Fibroblast of skin of scalp (primary cell): Measurements from ENCODE around the gene DHX29.

Source experiments
- DNase-seq: peaks from one replicate; pipeline ENCODE4 v3.0.0-alpha.2; 2013

DHX29 gene

DNA sequence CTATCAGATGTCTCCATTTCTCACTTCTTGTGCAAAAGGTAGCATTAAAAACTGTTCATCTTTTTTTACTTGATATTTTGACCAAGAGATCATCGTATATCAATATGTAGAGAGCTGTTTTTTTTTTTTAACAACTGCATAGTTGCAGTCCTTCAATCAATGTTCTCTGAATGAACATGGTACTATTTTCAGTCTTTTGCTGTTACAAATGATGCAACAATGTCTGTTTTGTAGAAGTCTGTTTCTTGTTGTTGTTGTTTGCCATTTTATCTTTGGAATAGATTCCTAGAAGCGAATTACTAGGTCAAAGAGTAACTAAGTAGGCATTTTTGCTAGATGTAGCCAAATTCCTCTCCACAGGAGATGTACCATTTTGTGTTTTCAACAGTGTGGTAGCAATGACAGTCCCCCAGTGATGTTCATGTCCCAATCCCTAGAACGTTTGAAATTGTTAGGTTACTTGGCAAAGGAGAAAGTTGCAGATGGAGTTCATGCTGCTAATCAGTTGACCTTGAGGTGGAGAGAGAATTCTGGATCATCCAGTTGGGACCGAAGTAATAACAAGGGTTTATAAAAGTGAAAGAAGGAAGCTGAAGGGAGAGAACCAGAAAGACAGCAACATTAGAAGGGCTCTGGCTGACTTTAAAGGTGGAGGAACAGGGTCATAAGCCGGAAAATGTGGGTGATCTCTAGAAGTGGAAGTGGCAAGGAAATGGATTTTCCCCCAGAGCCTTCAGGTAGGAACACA lies 6.5 kb upstream of the DHX29 start:
- no peak for DNase-seq

DNA sequence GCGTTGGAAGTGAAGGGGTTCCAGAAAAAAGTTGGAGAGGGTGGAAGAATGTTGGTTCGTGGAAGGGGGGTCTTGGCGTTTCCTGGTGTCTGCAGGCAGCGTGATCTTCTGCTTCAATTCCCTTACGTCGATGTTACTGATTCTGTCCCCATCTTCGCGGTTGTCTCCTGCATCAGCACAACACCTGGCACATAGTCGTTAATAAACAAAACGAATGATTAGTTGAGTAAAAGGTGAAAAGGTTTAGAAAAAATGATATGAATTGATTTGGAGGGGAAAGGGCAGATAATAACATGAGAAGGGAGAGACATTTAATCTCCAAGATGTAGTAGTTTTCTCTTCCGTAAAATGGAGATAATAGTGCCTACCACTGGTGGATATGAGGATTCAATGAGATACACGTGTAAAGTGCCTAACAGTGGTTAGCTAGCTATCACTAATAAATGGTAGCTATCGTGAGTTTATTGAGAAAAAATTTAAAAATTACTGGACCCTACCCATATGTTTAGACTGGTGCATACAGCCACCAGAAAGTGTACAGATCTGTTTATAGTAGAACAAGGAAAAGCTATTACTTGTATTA lies 851 bp upstream of the DHX29 start:
- DNase-seq: no peak

DNA sequence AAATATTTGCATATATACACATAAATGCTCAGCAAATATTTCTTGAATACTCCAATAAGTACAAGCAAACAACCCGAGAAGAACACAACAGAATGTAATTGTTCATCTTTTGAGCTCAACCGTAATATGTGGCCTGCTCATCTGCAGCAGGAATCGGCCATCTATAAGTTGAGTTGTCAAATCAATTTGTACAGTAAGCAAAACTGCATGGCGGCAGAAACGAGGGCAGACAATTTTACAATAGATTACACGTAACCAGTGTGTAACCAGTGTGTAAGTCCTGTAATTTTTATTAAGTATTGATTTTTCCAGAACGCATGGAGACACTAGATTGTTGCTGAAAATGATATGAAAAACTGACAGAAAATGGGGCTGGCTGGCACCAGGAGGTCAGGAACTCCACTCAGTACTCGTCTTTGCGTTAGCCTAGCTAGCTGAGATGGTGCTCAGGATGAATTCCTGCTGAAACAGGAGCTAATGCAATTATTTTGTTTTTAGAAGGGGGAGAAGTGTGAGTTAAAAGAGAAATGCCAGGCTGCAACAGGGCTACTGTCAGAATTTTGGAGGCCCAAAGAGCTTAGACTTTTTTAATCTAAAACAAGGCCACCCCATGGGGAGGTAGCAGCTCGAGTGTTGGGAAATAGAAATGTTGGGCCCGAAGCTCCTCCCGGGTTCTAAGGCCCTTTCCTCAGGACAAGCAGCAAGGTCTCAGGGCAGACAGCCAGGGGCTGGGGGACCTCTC lies 682 bp downstream of the DHX29 start:
- DNase-seq: no peak

DNA sequence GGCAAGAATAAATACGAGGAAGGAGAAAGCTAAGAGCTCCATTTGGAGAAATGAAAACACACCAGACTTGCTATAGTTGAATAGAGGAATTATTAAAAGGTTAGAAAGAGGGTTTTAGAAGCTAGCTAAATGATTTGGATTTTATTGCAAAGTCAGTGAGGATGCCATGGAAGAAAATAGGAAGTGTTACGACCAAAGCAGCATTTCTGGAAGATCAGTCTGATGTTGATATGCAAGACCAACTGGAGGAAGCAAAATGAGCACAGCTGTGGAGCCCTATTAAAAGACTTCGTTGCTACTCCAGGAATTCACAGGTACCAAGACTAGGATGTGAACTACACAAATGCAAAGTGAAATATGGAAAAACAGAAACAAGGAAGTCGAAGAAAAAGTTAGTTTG lies 2.1 kb downstream of the DHX29 start:
- DNase-seq: no peak

DNA sequence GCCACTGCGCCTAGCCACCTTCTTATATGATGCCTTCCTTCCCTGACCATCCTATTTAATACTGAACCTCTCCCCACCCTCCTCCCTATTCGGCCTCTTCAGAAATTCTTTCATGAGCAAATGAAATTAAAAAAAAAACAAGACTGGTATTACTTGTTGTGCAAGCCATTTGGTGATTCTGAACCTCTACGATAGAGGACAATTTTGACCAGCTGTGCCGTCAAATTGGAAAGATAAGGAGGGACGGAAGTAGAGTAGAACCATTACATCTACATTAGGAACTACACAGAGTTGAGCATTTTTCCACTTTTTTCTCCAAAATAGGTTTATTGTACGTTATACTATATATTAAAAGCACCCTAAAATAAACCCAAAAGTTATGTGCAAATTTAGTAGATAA lies 2.9 kb downstream of the DHX29 start:
- DNase-seq: no peak

DNA sequence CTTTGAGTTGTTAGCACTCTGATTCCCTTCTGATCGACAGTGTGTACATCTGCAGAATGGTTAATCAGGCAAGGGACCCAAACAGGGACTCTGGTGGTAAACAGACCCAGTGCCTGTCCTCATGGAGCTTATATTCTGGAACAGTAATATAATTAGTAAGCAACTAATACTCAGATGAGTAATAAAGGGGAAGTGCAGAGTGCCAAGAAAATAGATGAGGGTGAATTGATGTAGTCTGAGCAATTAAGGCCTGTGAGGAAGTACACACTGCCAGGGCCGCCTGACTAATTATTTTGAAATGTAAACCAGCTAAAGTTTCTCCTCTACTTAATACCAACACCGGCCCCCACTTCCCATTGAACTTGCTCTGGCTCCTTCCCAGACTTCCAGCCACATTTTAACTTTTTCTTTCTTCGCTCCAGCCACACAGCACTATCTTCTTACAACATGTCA lies 4.2 kb downstream of the DHX29 start:
- DNase-seq: peak; percentile 85

DNA sequence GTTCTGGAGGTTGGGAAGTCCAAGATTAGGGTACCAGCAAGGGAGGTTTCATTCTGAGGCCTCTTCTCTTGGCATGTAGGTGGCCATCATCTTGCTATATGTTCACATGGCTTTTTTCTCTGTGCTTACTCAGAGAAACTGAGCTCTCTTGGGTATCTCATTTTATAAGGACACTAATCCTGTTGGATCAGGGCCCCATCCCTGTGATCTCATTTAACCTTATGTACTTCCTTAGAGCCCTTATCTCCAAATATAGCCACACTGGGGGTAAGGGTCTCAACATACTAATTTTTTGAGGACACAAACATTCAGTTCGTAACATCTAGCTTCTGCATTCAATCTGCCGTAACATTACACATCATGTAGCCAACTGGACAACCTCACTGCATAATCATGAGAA lies 6.6 kb downstream of the DHX29 start:
- DNase-seq: no peak

DNA sequence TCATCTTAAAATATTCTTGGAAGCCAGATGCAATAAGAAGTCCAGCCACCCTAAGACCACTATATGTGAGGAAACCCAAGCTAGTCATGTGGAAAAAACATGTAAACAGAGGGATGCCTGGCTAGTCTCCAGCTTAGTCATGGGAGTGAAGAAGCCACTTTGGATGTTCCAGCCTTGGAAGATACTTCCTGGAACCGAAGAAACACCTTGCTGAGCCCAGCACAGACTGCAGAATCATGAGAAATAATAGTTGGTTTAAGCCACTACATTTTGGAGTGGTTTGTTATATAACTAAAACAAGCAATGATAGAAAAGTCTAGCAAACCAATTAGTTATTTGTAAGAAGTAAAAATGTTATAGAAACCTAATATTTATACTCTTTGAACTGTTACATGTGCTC lies 12.6 kb downstream of the DHX29 start:
- no peak for DNase-seq

DNA sequence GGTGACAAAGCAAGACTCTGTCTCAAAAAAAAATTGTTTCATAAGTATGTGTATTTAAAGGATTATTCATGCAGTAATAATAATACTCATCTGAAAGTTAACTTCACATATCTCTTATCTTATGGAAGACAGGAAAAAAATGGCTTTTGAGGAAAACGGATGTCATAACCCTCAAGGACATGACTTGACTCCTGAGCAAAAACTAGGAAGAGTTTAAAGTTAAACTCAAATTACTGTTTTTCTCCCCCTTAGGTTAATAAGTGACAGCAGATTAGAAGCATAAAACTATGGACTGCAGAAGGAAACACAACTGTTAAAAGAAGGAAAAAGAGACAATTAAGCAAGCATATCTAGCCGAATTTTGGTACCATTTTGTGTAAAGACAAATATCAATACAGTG lies 16.5 kb downstream of the DHX29 start:
- DNase-seq: no peak

DNA sequence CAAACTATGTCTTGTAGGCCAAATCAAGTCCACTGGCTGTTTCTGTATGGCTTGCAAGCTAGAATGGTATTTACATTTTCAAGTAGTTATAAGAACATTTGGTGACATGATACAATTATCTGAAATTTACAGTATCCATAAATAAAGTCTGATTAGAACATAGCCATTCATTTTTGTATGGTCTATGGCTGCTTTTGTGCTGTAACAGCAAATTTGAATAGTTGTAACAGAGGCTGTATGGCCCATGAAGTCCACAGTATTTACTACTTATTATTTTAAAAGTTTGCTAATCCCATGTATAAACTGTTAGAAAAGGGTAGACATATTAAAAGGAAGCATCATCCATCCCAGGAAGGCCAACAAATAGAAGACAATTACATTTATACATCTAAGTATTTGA lies 17.7 kb downstream of the DHX29 start:
- no peak for DNase-seq

DNA sequence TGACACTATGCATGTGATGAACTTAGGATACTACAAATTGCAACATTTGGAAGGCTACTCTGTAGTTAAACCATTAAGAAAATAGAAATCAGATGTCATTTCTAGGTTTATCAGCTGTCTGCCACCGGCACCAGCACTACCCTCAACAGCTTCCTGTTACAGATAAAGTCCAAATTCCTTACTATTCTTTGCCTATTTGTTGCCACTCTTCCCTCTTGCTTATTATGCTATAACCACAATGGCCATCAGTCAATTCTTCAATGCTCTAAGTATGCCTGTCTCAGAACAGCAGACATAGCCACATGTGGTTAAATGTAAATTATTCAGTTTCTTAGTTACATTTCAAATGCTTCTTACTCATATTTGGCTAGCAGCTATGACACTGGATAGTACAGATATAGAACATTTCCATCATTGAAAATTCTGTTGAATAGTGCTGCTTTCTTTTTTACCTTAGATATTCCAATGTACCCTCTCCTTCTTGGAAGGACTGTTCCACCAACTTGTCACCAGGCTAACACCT lies 21.0 kb downstream of the DHX29 start:
- DNase-seq: no peak

DNA sequence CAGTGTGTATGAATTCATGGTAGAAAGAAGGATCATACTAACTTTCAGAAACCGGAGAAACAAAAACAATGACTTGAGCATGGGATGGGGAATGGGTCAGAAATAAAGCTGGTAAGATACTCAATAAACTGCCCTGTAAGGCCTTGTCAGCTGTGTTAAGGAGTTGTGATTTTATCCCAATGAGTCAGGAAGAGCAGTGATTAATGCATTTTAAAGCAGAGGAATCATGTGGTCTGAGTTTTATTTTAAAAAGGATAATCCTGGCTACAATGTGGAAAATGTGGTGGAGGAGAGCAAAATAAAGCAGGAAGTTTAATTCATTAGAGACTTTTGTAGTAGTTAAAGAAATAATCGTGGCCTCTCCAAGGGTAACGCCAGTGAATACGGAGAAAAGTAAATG lies 28.7 kb downstream of the DHX29 start:
- DNase-seq: peak; percentile 58

DNA sequence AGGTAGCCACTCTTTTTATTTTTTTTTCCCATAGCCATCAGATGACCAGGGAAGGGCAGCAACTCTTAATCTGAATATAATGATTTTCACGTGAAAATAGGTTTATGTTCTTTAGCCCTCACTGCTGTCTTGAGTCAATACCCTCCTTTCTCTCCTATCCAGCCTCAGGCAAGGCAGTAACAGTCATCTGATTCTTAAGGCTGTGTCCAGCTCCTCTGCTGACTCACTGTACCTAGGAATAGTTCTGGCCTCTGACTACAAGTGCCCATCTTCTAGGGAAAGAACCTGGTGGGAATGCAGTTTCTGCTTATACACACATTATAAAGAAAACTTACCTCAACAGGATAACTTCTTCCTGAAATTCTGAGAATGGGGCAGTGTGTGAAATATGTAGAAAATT lies 30.7 kb downstream of the DHX29 start:
- DNase-seq: no peak

DNA sequence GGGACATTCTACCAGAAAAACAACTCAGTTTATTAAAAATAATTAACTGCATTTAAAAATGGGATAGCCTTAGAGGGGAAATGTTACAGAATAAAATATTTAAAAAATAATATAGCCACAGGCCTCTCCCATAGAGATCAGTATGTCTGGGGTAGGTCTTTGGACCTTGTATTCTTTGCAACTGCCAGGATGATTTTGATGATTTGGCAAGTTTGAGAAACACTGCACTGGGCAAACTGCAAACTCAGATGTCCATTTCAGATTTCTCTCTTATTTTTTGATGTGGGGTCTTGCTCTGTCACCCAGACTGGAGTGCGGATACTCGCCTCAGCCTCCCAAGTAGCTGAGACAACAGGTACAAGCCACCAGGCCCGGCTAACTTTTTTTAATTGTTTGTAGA lies 49.2 kb downstream of the DHX29 start:
- DNase-seq: no peak

DNA sequence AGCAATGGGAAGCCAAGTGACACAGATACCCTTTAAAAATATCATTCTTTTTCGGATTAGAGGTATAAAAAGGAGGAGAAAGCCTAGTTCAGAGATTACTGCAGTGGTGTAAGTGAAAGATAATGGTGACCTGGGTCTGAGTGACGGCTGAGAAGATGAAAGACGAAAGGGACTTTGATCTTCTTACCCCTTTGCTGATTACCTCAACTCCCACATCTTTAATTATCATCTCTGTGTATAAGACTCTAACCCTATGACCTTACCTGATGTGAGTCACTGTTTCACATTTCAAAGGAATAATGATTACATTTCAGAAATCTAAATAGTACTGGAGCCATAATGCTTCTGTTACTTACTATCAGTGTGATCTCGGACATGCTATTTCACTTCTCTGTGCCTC lies 52.7 kb downstream of the DHX29 start:
- no peak for DNase-seq

DNA sequence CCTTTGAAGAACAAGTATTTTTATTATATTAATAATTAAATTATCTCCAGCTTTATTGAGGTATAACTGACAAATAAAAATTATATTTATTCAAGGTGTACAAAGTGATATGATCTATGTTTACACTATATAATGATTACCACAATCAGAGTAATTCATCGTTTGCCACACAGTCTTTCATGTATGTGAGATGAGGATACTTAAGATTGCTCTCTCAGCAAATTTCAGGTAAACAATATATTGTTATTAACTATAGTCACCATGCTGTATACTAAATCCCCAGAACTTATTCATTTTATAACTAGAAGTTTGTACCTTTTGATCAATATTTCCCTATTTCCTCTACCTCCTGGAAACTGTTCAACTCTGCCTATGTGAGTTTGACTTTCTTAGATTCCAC lies 57.4 kb downstream of the DHX29 start:
- DNase-seq: no peak

DNA sequence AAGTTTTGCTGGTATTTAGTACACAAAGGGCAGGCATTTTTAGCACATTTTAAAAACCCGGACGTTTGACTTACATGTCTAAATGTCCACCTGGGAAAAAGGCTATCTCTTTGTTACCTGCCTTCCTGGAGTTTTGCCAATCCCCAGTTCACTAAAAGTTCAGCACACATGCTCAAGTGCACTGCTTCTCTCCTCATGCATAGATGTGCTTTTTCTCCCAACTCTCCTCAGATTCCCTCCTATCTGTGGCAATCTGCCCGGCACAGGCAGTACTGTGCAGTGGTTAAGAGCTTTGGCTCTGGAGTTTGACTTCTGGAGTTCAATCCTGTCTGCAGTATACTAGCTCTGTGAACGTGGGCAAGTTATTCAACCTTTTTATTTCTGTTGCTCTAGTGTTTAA lies 65.7 kb downstream of the DHX29 start:
- DNase-seq: no peak

DNA sequence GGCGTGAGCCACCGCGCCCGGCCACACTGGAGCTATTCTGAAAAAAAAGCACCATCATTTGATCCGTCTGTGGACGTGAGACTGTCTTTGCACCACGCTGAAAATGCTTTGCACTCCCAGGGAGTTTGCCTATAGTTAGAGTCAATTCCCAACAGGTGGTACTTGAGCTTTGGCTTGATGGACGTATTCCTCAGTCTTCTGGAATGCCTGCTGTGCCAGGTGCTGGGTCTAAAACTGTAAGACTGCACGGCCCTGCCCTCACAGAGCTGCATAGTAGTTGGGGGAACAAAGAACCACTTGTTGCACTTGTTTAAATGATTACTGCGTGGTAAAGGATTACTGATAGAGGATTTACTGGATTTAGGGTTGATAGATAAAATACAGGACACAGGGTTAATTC lies 70.7 kb downstream of the DHX29 start:
- DNase-seq: no peak

DNA sequence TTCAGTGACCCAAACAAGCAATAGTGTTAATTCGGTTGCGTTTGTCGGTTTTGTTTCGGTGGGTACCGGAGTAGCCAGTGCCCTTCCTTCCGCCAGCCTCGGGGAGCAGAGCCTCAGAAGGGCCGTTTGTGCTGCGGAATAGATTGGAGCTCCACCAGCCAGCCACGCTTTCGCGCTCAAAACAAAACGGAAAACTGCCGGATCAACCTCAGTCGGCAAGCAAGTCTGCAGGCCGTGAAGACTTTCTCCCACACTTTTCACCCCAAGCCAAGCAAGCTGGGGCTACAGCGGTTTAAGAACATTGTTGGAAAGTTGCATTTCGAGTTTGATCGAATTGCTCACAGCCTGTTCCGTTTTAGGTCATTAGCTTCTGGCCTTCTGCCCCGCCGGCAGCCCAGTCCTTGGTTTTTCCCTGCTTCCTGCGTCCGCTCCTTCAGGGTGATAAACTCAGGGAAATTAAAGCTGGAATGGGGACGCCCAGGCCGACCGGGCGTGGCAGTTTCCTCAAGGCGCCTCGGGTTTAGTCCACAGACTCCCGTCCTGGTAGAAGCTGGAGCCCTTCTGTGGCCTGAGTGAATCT lies 73.3 kb downstream of the DHX29 start:
- no peak for DNase-seq

DNA sequence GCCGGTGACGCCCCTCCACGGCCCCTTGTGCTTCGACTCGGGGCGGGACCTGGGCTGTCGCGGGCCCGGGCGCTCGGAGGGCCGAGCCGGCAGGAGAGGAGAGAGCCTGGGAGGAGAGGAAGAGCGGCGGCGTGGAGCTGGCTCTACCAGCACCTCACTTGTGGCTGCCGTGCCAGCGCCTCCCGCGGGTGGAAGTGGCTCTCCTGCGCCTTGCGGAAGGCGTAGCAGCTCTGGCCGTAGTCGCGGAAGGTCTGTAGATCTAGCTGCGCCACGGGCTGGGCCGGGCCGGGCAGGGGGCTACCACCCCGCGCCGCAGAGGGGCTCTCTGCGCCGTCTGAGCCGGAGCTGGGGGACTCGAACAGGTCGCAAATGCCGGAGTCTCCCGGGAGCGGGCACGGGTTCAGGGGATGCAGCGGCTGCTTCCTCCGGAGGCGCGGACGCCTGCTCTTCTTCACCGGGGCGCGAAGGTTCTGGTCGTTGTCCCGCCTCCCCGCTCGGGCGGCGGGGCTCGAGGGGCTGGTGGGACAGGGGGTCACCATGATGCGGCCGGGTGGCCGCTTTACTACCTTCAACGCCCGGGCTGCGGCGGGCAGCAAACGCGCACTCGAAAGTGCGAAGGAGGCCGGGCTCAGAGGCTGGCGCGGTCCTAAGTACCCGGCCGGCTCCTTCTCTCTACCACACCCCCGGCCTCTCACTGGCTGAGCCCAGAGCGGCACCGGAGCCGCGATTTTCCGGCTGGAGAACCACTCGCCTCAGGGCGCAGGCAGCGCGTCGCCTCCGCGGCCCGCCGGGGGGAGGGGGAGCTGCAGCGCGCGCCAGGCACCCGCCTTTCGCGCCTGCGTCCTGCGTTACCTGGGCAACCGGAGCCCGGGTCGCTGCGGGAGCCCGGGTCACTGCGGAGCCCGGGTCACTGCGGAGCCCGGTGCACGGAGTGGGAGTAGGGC lies 74.2 kb downstream of the DHX29 start, which contains the start of gene CCNO:
Gene CCNO (minus strand): TSS at position 624 of the 944 bp plus-strand sequence. CDS start 85 bp downstream, at position 539.
- DNase-seq: peak; percentile 59

DNA sequence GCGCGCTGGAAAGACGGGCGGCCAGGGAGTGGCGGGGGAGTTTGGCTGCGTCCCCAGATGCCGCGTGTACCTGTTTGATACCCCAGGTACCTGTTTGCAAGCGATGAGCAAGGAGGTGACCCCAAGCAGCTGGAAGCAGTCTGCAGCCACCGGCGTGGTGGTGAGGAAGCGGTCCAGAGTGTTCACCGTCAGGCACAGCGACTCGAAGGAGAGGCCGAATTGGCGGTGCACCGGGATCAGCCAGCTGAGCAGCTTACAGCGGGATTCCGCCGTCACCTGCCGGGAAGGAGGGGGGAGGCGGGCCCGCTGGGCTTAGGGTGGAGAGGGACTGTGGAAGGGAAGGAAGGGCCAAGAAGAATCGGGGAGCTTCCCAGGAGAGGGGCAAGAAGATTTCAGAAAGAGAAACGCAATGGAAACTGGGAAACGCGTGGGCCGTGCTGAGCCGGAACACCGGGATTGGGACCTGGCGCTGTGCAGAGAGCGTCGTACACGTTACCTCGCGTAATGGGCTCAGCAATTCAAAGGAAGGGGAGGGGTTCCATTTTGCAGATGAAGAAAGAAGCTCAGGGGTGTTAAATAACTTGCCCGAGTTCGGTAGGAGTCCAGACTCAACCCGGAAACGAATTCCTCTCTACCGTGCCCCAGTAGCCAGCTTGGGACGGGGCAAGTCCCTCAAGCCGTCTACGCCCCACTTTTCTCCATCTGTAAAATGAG lies 75.1 kb downstream of the DHX29 start:
- DNase-seq: no peak
